ENCODE data around the gene PPP3CB.

The PPP3CB gene

GRCh38 chr10:73495884-73496674 is at the start of gene PPP3CB:
TSS of gene PPP3CB (minus strand) at chr10:73496024. CDS start at chr10:73495889, 135 bp downstream.
- peak; percentile 84 for DNase-seq (ENCODE audit: low read depth)

- DNase-seq (ENCODE audit: low read depth): no peak
Measured at GRCh38 chr10:73545357-73545756, 49.5 kb upstream of the PPP3CB start.

GRCh38 chr10:73537709-73538108 is 41.9 kb upstream of the PPP3CB start:
- no peak for DNase-seq (ENCODE audit: low read depth)

- DNase-seq (ENCODE audit: low read depth): no peak
Measured at GRCh38 chr10:73537288-73537687, 41.5 kb upstream of the PPP3CB start.

GRCh38 chr10:73534857-73535256 is 39.0 kb upstream of the PPP3CB start:
- no peak for DNase-seq (ENCODE audit: low read depth)

- peak; percentile 1 for DNase-seq (ENCODE audit: low read depth)
Measured at GRCh38 chr10:73529089-73529832, 33.4 kb upstream of the PPP3CB start.

- DNase-seq (ENCODE audit: low read depth): no peak
Measured at GRCh38 chr10:73522263-73522662, 26.4 kb upstream of the PPP3CB start.

GRCh38 chr10:73519336-73519735 is 23.5 kb upstream of the PPP3CB start:
- no peak for DNase-seq (ENCODE audit: low read depth)

GRCh38 chr10:73517166-73517888 is 21.5 kb upstream of the PPP3CB start:
- no peak for DNase-seq (ENCODE audit: low read depth)

GRCh38 chr10:73512207-73512743 is 16.5 kb upstream of the PPP3CB start:
- no peak for DNase-seq (ENCODE audit: low read depth)

- DNase-seq (ENCODE audit: low read depth): no peak
Measured at GRCh38 chr10:73509695-73510094, 13.9 kb upstream of the PPP3CB start.

GRCh38 chr10:73506491-73506890 is 10.7 kb upstream of the PPP3CB start:
- DNase-seq (ENCODE audit: low read depth): no peak

GRCh38 chr10:73506074-73506473 is 10.2 kb upstream of the PPP3CB start:
- no peak for DNase-seq (ENCODE audit: low read depth)

GRCh38 chr10:73503037-73503436 is 7.2 kb upstream of the PPP3CB start:
- DNase-seq (ENCODE audit: low read depth): no peak

- no peak for DNase-seq (ENCODE audit: low read depth)
Measured at GRCh38 chr10:73501651-73502050, 5.8 kb upstream of the PPP3CB start.

GRCh38 chr10:73497623-73498022 is 1.8 kb upstream of the PPP3CB start:
- no peak for DNase-seq (ENCODE audit: low read depth)

GRCh38 chr10:73495226-73495883 is 469 bp downstream of the PPP3CB start:
- DNase-seq (ENCODE audit: low read depth): peak; percentile 88

GRCh38 chr10:73494877-73495225 is 973 bp downstream of the PPP3CB start:
- DNase-seq (ENCODE audit: low read depth): no peak

- DNase-seq (ENCODE audit: low read depth): no peak
Measured at GRCh38 chr10:73494213-73494612, 1.6 kb downstream of the PPP3CB start.

GRCh38 chr10:73493781-73494180 is 2.0 kb downstream of the PPP3CB start:
- no peak for DNase-seq (ENCODE audit: low read depth)

GRCh38 chr10:73486601-73487000 is 9.2 kb downstream of the PPP3CB start:
- no peak for DNase-seq (ENCODE audit: low read depth)

GRCh38 chr10:73485320-73485719 is 10.5 kb downstream of the PPP3CB start:
- no peak for DNase-seq (ENCODE audit: low read depth)

Measured in activated T-helper 1 cell treated with Interleukin-2 at 50 U/mL for 16 hours (primary cell).